HG03139 (cell line): ENCODE data around the gene GH2.
"Not testable (repeated sequence)": the region's sequence is repeated elsewhere in the genome, so short reads cannot be mapped to it uniquely, and the experiment has no call there.

Experiments
- ATAC-seq: cut with Tn5 transposase; IDR thresholded peaks from one replicate; pipeline ENCODE4 v1.9.1; 2021; ENCODE audit not compliant: unreplicated experiment

The GH2 gene

GRCh38 chr17:63881935-63882601, at the start of gene GH2:
GH2 (minus strand) TSS chr17:63881944; CDS start chr17:63881801, 143 bp downstream.
- no peak for ATAC-seq

- no peak for ATAC-seq
Observed at GRCh38 chr17:63930951-63931575, 49.3 kb upstream of the GH2 start.

- ATAC-seq: no peak
Observed at GRCh38 chr17:63929860-63930766, 48.4 kb upstream of the GH2 start.

DNA sequence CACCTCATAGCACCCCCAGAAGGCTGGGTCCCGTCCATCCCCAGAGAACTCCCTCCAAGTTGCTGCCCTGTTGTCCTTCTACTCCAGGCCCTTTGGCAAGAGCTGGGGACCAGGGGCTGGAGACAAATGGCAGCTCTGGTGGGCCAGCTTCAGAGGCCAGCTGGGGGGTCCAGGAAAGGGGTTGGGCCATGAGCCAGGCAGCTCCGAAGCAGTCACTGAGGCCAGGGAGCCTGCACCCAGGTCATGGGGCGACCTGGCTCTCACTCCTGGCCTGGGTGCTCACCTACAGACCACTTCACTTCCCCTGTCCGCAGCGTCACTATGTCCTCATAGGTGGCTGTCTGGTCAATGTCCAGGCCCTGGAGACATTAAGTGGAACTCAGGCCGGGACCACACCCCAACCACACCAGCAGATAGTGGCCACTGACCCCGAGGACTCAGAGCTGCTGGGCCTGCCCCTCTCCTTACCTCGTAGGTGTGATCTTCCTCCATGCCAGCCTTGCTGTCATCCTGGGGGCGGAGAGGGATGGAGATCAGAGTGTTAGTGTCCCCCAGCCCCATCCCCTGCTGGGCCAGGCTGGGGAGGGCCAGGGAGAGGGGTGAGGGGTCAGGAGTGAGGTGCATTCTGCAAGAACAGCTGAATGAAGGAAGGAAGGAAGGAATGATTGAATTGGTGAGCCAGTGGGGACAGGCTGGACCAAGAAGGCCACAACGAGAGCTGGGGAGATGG, 47.4 kb upstream of the GH2 start:
- no peak for ATAC-seq

DNA sequence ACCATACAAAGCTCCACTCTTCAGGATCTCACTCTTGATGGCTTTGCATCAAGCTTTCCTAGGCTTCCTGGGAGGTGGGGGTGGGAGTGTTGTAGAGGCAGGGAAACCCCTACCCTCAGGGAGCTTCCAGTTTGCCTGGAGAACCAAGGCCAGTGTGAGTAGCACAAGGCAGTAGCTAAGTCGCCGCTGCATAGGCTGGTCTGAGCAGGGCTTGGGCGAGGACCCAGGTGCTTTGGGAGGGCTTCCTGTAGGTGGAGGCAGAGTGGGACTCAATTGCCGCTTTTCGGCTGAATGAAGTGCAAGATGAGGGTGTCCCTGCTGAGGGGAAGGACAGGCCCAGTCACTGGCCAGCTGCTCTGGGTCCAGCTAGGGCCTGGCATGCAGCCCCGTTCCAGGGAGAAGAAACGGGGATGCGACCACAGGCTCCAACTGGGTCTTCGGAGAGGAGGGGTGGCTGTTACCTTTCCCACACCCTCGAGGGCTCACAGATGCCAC, 46.5 kb upstream of the GH2 start:
- ATAC-seq: no peak

DNA sequence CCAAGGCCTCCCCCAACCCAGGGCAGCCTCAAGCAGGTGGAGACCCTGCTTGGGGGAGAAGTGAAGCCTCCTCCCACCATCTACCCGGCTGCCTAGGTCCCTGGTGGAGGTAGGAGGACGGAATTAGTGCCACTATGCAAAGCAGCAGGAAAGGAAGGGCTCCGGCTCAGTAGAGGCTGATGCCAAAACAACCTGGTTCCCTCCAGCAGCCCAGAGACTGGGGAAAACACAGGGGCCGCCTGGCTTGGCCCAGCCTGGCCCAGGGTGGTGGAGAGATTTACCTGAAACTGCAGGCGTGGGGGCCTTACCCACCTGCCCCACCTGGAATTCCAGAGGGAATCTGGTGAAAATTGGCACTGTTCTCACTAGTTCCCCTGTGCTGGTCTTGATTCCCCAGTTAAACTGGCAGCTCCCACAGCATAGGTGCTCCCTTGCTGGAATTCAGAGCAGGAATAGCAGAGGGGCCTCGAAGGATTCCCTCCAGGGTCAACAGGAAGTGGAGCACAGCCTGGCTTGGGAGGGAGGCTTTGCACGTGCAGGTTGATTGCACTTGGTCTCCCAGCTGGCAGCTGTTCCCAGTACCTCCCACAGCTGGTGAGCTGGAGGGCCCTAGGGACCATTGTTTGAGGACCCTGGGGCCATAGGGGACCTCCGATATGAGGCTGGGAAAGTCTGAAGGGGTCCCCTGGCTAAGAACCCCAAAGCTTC, 45.9 kb upstream of the GH2 start:
- no peak for ATAC-seq

GRCh38 chr17:63926164-63926563, 44.4 kb upstream of the GH2 start:
- no peak for ATAC-seq

- no peak for ATAC-seq
Observed at GRCh38 chr17:63925615-63926014, 43.9 kb upstream of the GH2 start.

DNA sequence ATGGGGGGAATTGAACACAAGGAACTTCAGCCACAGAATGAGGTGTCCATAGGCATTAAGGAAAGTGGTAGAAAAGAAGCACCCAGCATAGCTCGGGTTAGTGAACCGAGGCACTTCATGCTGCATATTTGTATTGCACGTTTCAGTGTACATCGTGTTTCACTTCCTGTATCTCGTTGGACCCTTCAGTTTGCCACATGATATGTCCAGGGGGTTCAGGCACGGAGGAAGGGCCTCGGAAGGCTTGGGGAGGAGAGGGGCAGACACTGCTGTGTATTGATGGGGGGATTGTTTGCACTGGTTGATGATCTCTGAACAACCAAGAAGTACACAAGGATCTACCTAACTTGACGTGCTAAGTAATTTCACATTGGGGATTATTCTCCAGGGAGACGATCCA, 40.7 kb upstream of the GH2 start:
- ATAC-seq: not testable (repeated sequence)

DNA sequence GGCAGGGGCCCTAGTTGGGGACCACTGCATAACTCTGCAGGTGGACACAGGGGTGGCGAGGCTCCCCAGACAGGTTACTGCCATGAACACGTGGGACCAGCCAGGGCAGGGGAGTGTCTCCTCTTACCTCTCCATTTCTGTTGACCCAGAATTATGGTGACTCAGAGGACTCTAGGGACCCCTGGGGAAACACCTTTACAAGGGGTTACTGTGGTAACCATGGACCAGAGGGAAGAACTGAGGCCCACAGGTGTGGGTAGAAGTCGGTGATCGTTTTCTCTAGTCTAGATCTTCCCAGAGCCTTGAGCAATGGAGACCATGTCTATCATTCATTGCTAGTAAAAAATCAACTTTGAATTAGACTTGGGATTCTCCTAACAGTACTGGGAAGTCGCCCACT, 39.0 kb upstream of the GH2 start:
- not testable (repeated sequence) for ATAC-seq

DNA sequence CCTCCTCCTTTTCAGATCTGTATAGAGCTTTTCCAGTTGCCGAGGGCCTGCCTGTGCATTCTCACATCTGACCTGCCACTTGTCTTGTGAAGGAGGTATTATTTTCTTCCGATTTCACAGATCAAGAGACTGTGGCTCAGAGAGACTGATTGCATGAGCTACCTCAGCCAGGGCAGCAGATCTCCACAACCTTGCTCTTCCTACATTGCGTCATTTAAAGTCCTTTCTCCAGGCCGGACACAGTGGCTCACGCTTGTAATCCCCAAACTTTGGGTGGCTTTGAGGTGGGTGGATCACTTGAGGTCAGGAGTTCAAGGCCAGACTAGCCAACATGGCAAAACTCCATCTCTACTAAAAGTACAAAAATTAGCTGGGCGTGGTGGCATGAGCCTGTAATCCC, 38.3 kb upstream of the GH2 start:
- ATAC-seq: not testable (repeated sequence)

GRCh38 chr17:63919311-63919723, 37.6 kb upstream of the GH2 start:
- no peak for ATAC-seq

DNA sequence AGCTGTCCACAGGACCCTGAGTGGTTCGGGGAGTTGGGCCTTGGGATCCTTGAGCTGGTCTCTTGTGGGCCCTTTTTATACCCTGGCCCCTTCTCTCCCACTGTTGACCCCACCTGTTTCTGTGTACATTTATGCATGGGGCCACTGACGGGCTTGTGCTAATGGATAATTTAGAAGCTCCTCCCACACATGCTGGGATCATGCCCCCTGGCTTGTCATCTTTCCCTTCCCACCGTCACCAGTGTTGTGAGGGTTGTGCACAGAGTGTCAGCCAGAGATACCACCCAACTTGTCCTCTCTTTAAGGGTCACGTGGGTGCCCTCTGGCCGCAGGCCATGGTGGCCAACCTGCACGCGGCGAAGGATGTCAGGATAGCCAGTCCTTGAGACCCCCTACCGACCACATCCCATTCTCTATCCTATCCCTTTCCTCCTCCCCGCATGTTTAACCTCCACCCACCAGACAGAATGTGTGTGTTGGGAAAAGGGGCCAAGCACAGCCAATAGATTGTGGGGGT, 37.1 kb upstream of the GH2 start, which contains the start of gene GH1:
Gene GH1, minus strand, starts transcription at position 51 of the 517 bp plus-strand sequence. CDS start 63 bp downstream, outside the sequence.
- ATAC-seq: not testable (repeated sequence)

DNA sequence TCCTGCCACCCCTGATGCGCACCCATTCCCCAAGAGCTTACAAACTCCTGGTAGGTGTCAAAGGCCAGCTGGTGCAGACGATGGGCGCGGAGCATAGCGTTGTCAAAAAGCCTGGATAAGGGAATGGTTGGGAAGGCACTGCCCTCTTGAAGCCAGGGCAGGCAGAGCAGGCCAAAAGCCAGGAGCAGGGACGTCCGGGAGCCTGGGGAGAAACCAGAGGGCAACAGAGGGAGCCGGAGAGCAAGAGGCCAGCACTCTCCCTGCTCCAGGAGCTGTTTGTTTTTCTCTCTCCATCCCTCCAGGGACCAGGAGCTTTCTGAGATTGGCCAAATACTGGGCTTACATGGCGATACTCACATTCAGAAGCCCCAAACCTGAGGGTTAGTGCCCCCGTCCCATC, 36.6 kb upstream of the GH2 start:
- no peak for ATAC-seq

DNA sequence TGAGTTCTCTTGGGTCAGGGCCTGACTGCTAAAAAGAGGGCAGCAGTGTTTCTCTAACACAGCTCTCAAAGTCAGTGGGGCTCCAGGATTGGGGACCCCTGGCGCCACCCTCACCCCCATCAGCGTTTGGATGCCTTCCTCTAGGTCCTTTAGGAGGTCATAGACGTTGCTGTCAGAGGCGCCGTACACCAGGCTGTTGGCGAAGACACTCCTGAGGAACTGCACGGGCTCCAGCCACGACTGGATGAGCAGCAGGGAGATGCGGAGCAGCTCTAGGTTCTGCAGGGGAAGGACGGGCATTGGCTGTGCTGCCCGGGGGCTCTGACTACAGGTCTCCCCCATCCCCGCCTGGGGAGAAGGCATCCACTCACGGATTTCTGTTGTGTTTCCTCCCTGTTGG, 35.9 kb upstream of the GH2 start:
- no peak for ATAC-seq

GRCh38 chr17:63917206-63917605, 35.5 kb upstream of the GH2 start:
- ATAC-seq: not testable (repeated sequence)

DNA sequence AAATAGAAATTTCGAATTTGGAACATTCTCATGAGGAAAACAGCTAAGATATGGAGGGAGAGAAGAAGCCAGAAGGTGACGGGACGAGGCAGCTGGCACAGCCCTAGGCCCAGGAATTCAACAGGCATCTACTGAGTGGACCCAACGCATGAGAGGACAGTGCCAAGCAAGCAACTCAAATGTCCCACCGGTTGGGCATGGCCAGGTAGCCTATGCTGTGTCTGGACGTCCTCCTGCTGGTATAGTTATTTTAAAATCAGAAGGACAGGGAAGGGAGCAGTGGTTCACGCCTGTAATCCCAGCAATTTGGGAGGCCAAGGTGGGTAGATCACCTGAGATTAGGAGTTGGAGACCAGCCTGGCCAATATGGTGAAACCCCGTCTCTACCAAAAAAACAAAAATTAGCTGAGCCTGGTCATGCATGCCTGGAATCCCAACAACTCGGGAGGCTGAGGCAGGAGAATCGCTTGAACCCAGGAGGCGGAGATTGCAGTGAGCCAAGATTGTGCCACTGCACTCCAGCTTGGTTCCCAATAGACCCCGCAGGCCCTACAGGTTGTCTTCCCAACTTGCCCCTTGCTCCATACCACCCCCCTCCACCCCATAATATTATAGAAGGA, 34.9 kb upstream of the GH2 start:
- ATAC-seq: no peak

- ATAC-seq: not testable (repeated sequence)
Observed at GRCh38 chr17:63915753-63916152, 34.0 kb upstream of the GH2 start.

- no peak for ATAC-seq
Observed at GRCh38 chr17:63914471-63914870, 32.7 kb upstream of the GH2 start.
